NOMO-1 (cell line): ENCODE measurements around the gene CXCR2.
A peak's percentile ranks its signal among the peaks of the same experiment; 100 is the strongest.
"Not testable (repeated sequence)": the region's sequence is repeated elsewhere in the genome, so short reads cannot be mapped to it uniquely, and the experiment has no call there.

Source experiments
- DNase-seq, 2 experiments: peaks; one replicate each; lab custom pipeline; 2025; ENCODE audit not compliant: unreplicated experiment in 2 of 2; lab: John Stamatoyannopoulos, UW

Gene CXCR2

GRCh38 chr2:218125626-218126080 is at the start of gene CXCR2:
CXCR2 (plus strand) TSS chr2:218126028; CDS start chr2:218134802, 8,774 bp downstream.
- peak; percentile 76 to 88 for DNase-seq

- no peak for DNase-seq
Measured at GRCh38 chr2:218077464-218078216, 48.2 kb upstream of the CXCR2 start.

- no peak for DNase-seq
Measured at GRCh38 chr2:218079943-218080913, 45.6 kb upstream of the CXCR2 start.

GRCh38 chr2:218081063-218081462 is 44.8 kb upstream of the CXCR2 start:
- peak; percentile 68 to 74 for DNase-seq

- DNase-seq: no peak
Measured at GRCh38 chr2:218081695-218082094, 44.1 kb upstream of the CXCR2 start.

GRCh38 chr2:218082586-218083351 is 43.1 kb upstream of the CXCR2 start:
- peak in 1 of 2 experiments; percentile 3 for DNase-seq

- DNase-seq: no peak
Measured at GRCh38 chr2:218083352-218083676, 42.5 kb upstream of the CXCR2 start.

- no peak for DNase-seq
Measured at GRCh38 chr2:218086478-218086877, 39.4 kb upstream of the CXCR2 start.

- DNase-seq: no peak
Measured at GRCh38 chr2:218089259-218089658, 36.6 kb upstream of the CXCR2 start.

GRCh38 chr2:218091746-218092145 is 34.1 kb upstream of the CXCR2 start:
- DNase-seq: peak; percentile 77

GRCh38 chr2:218093879-218094278 is 31.9 kb upstream of the CXCR2 start:
- DNase-seq: peak in 1 of 2 experiments; percentile 11

GRCh38 chr2:218095853-218096252 is 30.0 kb upstream of the CXCR2 start:
- DNase-seq: no peak

GRCh38 chr2:218097975-218098374 is 27.9 kb upstream of the CXCR2 start:
- no peak for DNase-seq

- not testable (repeated sequence) for DNase-seq
Measured at GRCh38 chr2:218108834-218109233, 17.0 kb upstream of the CXCR2 start.

- not testable (repeated sequence) for DNase-seq
Measured at GRCh38 chr2:218121789-218122188, 4.0 kb upstream of the CXCR2 start.

- DNase-seq: not testable (repeated sequence)
Measured at GRCh38 chr2:218122286-218122685, 3.5 kb upstream of the CXCR2 start.

GRCh38 chr2:218123986-218124385 is 1.8 kb upstream of the CXCR2 start:
- DNase-seq: no peak

GRCh38 chr2:218125095-218125494 is 733 bp upstream of the CXCR2 start:
- peak; percentile 34 to 70 for DNase-seq

- no peak for DNase-seq
Measured at GRCh38 chr2:218127929-218128455, 2.2 kb downstream of the CXCR2 start.

GRCh38 chr2:218128781-218129457 is 3.1 kb downstream of the CXCR2 start:
- DNase-seq: peak; percentile 54 to 72
